WTC11 (cell line): ENCODE results near the gene NTN4. TPM values are rescaled to one million over a fixed set of nuclear protein-coding genes. Genes with fewer than 3 reads are reported as not detected.
A peak's percentile ranks its signal among the peaks of the same experiment; 100 is the strongest.
"Not testable (repeated sequence)": the region's sequence is repeated elsewhere in the genome, so short reads cannot be mapped to it uniquely, and the experiment has no call there.

Source experiments
- ATAC-seq: fragments of 200-7000 bp; cut with Tn5 transposase; 2 replicates; pipeline ENCODE4 v1.10.0; 2021; ENCODE audit warnings: mild to moderate bottlenecking, moderate library complexity
- CTCF ChIA-PET: fragments of 300-600 bp; sonication (Branson Sonifier 250); formaldehyde crosslinking; loops from one replicate; lab custom pipeline; 2021; ENCODE audit warnings: antibody characterized with exemption; lab: Charles Lee
- POLR2A ChIA-PET: fragments of 350-600 bp; sonication (Branson Sonifier 250); formaldehyde crosslinking; loops from one replicate; lab custom pipeline; 2021; ENCODE audit warnings: antibody characterized with exemption; lab: Charles Lee
- DNase-seq: peaks from one replicate; pipeline ENCODE4 v3.0.0; 2021; ENCODE audit warnings: low spot score
- H3K27ac Mint-ChIP-seq: 2 replicates; pipeline ENCODE4 v1.8.0; 2021; ENCODE audit warnings: mixed read lengths
- H3K27me3 Mint-ChIP-seq: 2 replicates; pipeline ENCODE4 v1.8.0; 2021; ENCODE audit warnings: low read depth, mild to moderate bottlenecking, moderate library complexity, mixed read lengths
- H3K36me3 Mint-ChIP-seq: 2 replicates; pipeline ENCODE4 v1.8.0; 2021; ENCODE audit warnings: mixed read lengths
- H3K4me1 Mint-ChIP-seq: 2 replicates; pipeline ENCODE4 v1.8.0; 2022; ENCODE audit warnings: mixed read lengths
- H3K4me3 Mint-ChIP-seq: 2 replicates; pipeline ENCODE4 v1.8.0; 2021; ENCODE audit warnings: mild to moderate bottlenecking, moderate library complexity, mixed read lengths
- H3K9me3 Mint-ChIP-seq: 2 replicates; pipeline ENCODE4 v1.8.0; 2021; ENCODE audit warnings: mixed read lengths
- AFF4 ChIP-seq: sonication (generic); formaldehyde crosslinking; IDR thresholded peaks from 2 replicates; pipeline ENCODE4 v1.8.1; 2023; ENCODE audit warnings: mild to moderate bottlenecking, missing genetic modification reagents, borderline replicate concordance
- ATF3 ChIP-seq: sonication (generic); formaldehyde crosslinking; conservative IDR thresholded peaks from 2 replicates; pipeline ENCODE4 v1.8.1; 2022; ENCODE audit warnings: mild to moderate bottlenecking, missing genetic modification reagents
- ATF6 ChIP-seq: sonication (generic); formaldehyde crosslinking; IDR thresholded peaks from 2 replicates; pipeline ENCODE4 v1.8.1; 2023; ENCODE audit warnings: mild to moderate bottlenecking, missing genetic modification reagents
- CTCF ChIP-seq: fragments of 200-600 bp; IDR thresholded peaks from 2 replicates; pipeline ENCODE4 v1.8.0; 2022; ENCODE audit warnings: antibody characterized with exemption
- FOXJ3 ChIP-seq: sonication (generic); formaldehyde crosslinking; IDR thresholded peaks from 2 replicates; pipeline ENCODE4 v1.9.0; 2021; ENCODE audit warnings: missing genetic modification reagents, mild to moderate bottlenecking, borderline replicate concordance
- JUN ChIP-seq: sonication (generic); formaldehyde crosslinking; IDR thresholded peaks from 2 replicates; pipeline ENCODE4 v1.8.0; 2023; ENCODE audit warnings: mild to moderate bottlenecking, missing genetic modification reagents
- MAX ChIP-seq: sonication (generic); formaldehyde crosslinking; IDR thresholded peaks from 2 replicates; pipeline ENCODE4 v1.8.0; 2022; ENCODE audit warnings: mild to moderate bottlenecking, missing genetic modification reagents
- NFATC4 ChIP-seq: fragments of 250-450 bp; sonication (Bioruptor Pico); IDR thresholded peaks from 2 replicates; pipeline ENCODE4 v1.9.0; 2021; ENCODE audit warnings: mild to moderate bottlenecking
- NR3C1 ChIP-seq: sonication (generic); formaldehyde crosslinking; conservative IDR thresholded peaks from 2 replicates; pipeline ENCODE4 v1.8.1; 2023; ENCODE audit warnings: low read depth, mild to moderate bottlenecking, missing genetic modification reagents
- OVOL2 ChIP-seq: fragments of 250-450 bp; sonication (Bioruptor Pico); IDR thresholded peaks from 2 replicates; pipeline ENCODE4 v1.9.0; 2021; ENCODE audit warnings: mild to moderate bottlenecking, borderline replicate concordance
- ZNF263 ChIP-seq: sonication (generic); formaldehyde crosslinking; IDR thresholded peaks from 2 replicates; pipeline ENCODE4 v1.8.1; 2022; ENCODE audit warnings: low read depth, mild to moderate bottlenecking, moderate library complexity, missing genetic modification reagents
- ZNF281 ChIP-seq: sonication (generic); formaldehyde crosslinking; IDR thresholded peaks from 2 replicates; pipeline ENCODE4 v1.8.0; 2023; ENCODE audit warnings: mild to moderate bottlenecking, missing genetic modification reagents
- ZNF416 ChIP-seq: fragments of 250-450 bp; sonication (Bioruptor Pico); IDR thresholded peaks from 2 replicates; pipeline ENCODE4 v1.9.0; 2021; ENCODE audit warnings: mild to moderate bottlenecking, inconsistent platforms
- ZNF423 ChIP-seq: fragments of 250-450 bp; sonication (Bioruptor Pico); IDR thresholded peaks from 2 replicates; pipeline ENCODE4 v2.1.2; 2022; ENCODE audit warnings: mild to moderate bottlenecking, moderate library complexity
- ZNF425 ChIP-seq: fragments of 250-450 bp; sonication (Bioruptor Pico); conservative IDR thresholded peaks from 2 replicates; pipeline ENCODE4 v1.9.0; 2021; ENCODE audit warnings: mild to moderate bottlenecking
- total RNA-seq: library from RNA; stranded (reverse); gene quantifications from 3 replicates; pipeline ENCODE4 v1.2.3, GENCODE V29; 2021

Gene NTN4
- total RNA-seq, 1 experiment from 2014 or later = 2.7 TPM

GRCh38 chr12:95820096-95820703 lies 29.6 kb upstream of the NTN4 start (continued):
- TF ChIP-seq NFATC4 (CRISPR knock-in tag) (no peak), ZNF416 (CRISPR knock-in tag) (no peak), FOXJ3 (CRISPR knock-in tag) (no peak), ATF6 (CRISPR knock-in tag) (no peak)
- TF ChIP-seq, all 79 proteins: peak for 0

GRCh38 chr12:95815632-95816212 lies 25.2 kb upstream of the NTN4 start:
- no peak for DNase-seq
- Mint-ChIP-seq H3K9me3 (no peaks in the 10 kb centered on the region), H3K27ac (no peak overlapping the region), H3K36me3 (no peaks in the 10 kb centered on the region), H3K4me3 (no peak overlapping the region), H3K4me1 (peaks cover 3% of the 10 kb centered on the region; the same call in 1 of the 2 replicates), H3K27me3 (no peaks in the 10 kb centered on the region)
- no peak for ATAC-seq
- no peak for TF ChIP-seq ZNF425 (CRISPR knock-in tag)
- no peak for TF ChIP-seq OVOL2
- TF ChIP-seq ATF3 (CRISPR knock-in tag) = no peak
- peak; percentile 23; the same call in 1 of the 2 replicates for TF ChIP-seq CTCF
- POLR2A ChIA-PET = no interaction called here
- CTCF ChIA-PET = interaction anchor here (2.0 kb wide), 1 partner anchor 233 kb away, joined by 10 read pairs; no protein-coding TSS in a partner anchor

- H3K36me3 Mint-ChIP-seq, H3K27me3 Mint-ChIP-seq, H3K4me1 Mint-ChIP-seq, H3K4me3 Mint-ChIP-seq, DNase-seq, POLR2A ChIA-PET, ATAC-seq, H3K27ac Mint-ChIP-seq, CTCF ChIA-PET: not testable (repeated sequence)
- H3K9me3 Mint-ChIP-seq = peaks cover 13% of the 10 kb centered on the region
Measured at GRCh38 chr12:95812155-95812554, 21.6 kb upstream of the NTN4 start.

GRCh38 chr12:95810411-95810810 lies 19.8 kb upstream of the NTN4 start:
- ChIA-PET POLR2A (no interaction called here), CTCF (interaction anchor here (1.5 to 2.1 kb wide), 2 partner anchors 186 to 227 kb away, joined by 4 read pairs; no protein-coding TSS in a partner anchor)
- TF ChIP-seq ZNF281 (CRISPR knock-in tag) = no peak
- no peak for TF ChIP-seq ZNF423
- no peak for TF ChIP-seq MAX (CRISPR knock-in tag)
- no peak for TF ChIP-seq JUN (CRISPR knock-in tag)
- no peak for TF ChIP-seq AFF4
- TF ChIP-seq ZNF263 (CRISPR knock-in tag) = no peak
- no peak for TF ChIP-seq NR3C1
- ATAC-seq = no peak
- H3K27ac Mint-ChIP-seq = no peak overlapping the region
- no peak overlapping the region for H3K4me3 Mint-ChIP-seq
- DNase-seq = no peak
- H3K36me3 Mint-ChIP-seq = no peaks in the 10 kb centered on the region; the same call in 1 of the 2 replicates
- no peaks in the 10 kb centered on the region for H3K27me3 Mint-ChIP-seq
- 0 out of 2 replicates have a peak, but pooled peaks cover under 1% of the 10 kb centered on the region for H3K4me1 Mint-ChIP-seq
- H3K9me3 Mint-ChIP-seq = peaks cover 13% of the 10 kb centered on the region
